ENCODE results near the gene AHR.

AHR gene

DNA sequence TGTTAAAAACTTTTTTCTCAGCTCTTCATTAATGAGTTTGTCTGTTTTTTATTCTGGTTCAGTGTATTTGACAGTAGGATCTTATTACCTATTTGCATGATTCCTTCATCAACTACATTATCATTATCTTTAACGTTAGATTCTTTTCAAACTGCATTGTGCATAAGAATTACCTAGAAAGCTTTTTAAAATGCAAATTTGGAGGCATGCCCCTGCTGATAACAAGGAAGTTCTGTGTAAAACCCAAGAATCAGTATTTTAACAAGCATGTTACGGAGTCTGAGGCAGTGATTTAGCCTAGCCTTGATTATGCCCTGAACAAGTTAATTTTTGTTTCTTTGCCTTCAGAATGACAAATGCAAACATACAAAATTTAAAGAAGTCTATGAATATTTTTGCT, 14.2 kb downstream of the AHR start:
- peak; percentile 36 for FAIRE-seq

DNA sequence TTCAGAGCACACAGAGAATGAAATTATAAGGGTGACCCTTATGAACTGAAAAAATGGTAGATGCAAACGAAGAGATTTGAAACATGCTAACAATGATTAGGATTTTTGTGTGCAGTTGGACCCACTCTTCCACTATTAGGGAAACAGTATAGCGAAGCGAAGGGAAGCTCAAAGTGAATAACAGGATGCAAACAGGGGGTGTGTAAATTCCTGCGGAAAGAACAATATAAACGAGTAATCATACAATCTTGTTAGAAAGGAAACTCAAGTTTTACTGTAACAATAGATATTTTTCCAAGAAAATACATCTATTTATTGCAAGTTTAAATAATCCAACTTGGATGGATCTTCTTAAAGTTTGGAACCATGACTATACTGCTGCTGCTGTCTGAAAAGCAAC, 14.7 kb downstream of the AHR start:
- TF ChIP-seq POLR2A (IDR thresholded peaks at IDR 0.05; ENCODE audit: low read depth, low read length): no peak
- FAIRE-seq: peak; percentile 82
- no peak for DNase-seq (ENCODE audit: insufficient read length, low spot score)

More for the DNA sequence above, 14.2 kb downstream of the AHR start:
- no peak for TF ChIP-seq POLR2A (IDR thresholded peaks at IDR 0.05; ENCODE audit: low read depth, low read length)
- no peak for DNase-seq (ENCODE audit: insufficient read length, low spot score)

GRCh38 chr7:17315974-17316373, 17.5 kb downstream of the AHR start:
- FAIRE-seq (peak; percentile 89), DNase-seq (ENCODE audit: insufficient read length, low spot score) (no peak)
- no peak for TF ChIP-seq POLR2A (IDR thresholded peaks at IDR 0.05; ENCODE audit: low read depth, low read length)

DNA sequence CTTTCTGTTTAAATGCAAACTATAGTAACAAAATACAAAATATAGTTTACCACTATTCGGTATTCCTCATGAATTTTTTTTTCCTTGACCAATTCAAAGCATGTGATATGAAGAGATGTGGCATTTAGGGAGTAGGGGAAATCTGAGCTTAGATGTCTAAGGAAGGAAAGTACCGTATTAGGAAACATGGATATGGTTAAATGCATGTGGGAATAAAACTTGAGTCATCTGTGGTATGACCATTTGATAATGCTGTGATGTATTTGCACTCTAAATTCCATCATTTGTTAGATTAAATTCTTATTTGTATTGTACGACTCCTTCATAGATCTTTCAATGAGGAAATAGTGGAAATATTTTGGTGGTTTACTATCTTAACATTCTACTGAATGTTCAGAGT, 19.7 kb downstream of the AHR start:
- no peak for TF ChIP-seq POLR2A (IDR thresholded peaks at IDR 0.05; ENCODE audit: low read depth, low read length)
- FAIRE-seq (peak; percentile 92), DNase-seq (ENCODE audit: insufficient read length, low spot score) (no peak)

DNA sequence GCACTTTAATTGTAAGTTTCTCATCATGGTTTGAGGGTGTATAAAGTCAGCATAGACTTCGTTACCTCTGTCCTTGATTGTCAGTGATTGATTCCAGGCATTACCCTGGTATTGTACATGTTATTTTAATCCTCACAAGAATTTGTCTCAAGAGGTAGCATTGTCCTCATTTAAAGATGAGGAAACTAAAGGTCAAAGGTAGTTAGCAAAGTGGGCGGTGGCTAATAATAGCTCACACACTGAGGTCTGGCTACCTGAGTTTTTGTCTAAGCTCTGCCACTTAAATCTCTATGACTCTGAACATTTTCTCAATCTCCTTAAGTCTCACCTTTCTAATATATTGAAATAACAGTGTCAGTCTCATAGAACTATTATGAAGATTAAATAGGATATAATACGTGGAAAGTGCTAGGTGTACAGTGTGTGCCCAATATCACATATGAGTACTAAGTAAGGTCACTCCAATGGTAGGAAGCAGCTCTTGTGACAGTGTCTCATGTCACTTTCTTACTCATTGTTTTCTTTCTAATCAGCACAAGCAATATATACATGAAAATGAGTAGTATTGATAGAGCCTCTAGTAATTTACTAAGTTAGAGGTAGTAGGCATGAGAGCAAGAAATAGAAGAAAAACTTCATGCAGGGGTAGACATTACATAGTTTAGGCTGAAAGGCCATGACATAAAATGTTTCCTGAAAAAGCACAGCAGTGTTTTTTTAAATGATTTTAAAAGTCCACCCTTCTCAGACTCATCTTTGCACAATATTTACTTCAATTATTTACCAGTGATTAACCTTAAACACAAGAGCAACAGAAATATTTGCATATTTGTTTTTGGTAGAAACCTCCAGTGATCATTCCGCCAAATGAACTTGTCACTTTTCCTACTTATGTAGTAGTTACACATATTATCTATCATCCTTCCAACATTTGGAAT, 21.0 kb downstream of the AHR start:
- no peak for DNase-seq (ENCODE audit: insufficient read length, low spot score)
- no peak for TF ChIP-seq POLR2A (IDR thresholded peaks at IDR 0.05; ENCODE audit: low read depth, low read length)
- FAIRE-seq: peak; percentile 90

- FAIRE-seq: no peak
- TF ChIP-seq POLR2A (IDR thresholded peaks at IDR 0.05; ENCODE audit: low read depth, low read length): no peak
- DNase-seq (ENCODE audit: insufficient read length, low spot score): no peak
Measured at GRCh38 chr7:17320102-17320497, 21.6 kb downstream of the AHR start.

- FAIRE-seq: peak; percentile 55
- no peak for TF ChIP-seq POLR2A (IDR thresholded peaks at IDR 0.05; ENCODE audit: low read depth, low read length)
- no peak for DNase-seq (ENCODE audit: insufficient read length, low spot score)
Measured at GRCh38 chr7:17320657-17321056, 22.2 kb downstream of the AHR start.

DNA sequence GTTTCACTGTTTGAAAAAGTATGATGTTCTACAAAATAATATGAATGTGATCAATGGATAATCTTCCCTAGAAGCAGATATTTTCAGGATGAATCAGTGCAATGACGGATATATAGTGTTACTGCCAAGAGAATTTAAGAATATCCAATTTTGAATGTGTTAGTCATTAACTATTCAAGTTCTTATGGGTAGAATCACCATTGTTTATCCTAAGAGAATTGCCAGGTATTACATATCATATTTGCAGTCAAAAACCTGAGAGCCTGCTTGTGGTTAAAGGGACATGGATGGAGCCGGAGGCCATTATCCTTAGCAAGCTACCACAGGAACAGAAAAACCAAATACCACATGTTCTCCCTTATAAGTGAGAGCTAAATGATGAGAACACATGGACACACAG, 26.9 kb downstream of the AHR start:
- FAIRE-seq: peak; percentile 90
- no peak for TF ChIP-seq POLR2A (IDR thresholded peaks at IDR 0.05; ENCODE audit: low read depth, low read length)

GRCh38 chr7:17326378-17326777, 27.9 kb downstream of the AHR start:
- TF ChIP-seq POLR2A (IDR thresholded peaks at IDR 0.05; ENCODE audit: low read depth, low read length): no peak
- FAIRE-seq (peak; percentile 87), DNase-seq (ENCODE audit: insufficient read length, low spot score) (no peak)

More for the DNA sequence above, 26.9 kb downstream of the AHR start:
- DNase-seq (ENCODE audit: insufficient read length, low spot score): no peak

DNA sequence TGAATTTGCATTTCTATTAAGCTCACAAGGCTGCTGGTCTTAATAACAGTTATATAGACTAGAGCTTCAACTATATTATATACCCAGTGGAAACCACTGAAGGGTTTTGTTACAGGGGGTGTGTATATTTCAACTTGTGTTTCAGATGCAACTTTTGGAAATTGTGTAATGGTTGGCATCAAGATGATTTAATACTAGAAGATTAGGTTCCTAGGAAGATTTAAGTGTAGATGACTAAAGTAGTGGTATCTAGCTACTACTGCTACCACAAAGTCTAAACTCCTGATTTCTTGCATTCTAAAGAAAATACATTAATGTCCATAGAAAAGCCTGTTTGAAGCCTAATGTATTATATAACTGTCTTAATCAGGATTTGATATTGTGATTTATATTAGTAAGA, 30.2 kb downstream of the AHR start:
- no peak for TF ChIP-seq POLR2A (IDR thresholded peaks at IDR 0.05; ENCODE audit: low read depth, low read length)
- DNase-seq (ENCODE audit: insufficient read length, low spot score) (no peak), FAIRE-seq (peak; percentile 81)

GRCh38 chr7:17329440-17329839, 31.0 kb downstream of the AHR start:
- FAIRE-seq: no peak
- no peak for TF ChIP-seq POLR2A (IDR thresholded peaks at IDR 0.05; ENCODE audit: low read depth, low read length)
- DNase-seq (ENCODE audit: insufficient read length, low spot score): no peak

DNA sequence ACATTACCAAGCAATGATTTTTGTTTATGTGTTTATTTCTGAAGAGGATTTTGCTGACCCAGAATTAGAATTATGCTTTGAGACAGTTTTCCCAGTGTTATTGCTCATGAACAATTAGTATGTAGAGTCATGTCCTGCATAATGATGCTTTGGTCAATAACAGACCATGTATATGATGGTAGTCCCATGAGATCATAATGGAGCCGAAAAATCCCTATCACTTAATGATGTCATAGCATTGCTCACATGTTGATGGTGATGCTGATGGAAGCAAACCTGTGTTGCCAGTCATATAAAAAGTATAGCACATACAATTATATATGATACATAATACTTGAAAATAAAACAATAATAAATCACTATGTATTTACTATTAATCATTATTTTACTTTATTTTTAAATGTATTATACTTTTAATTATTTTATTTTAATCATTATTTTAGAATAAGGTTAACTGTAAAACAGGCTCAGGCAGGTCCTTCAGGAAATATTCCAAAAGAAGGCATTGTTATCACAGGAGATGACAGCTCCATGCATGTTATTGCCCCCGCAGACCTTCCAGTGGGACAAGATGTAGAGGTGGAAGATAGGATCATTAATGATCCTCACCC, 33.5 kb downstream of the AHR start:
- peak; percentile 90 for FAIRE-seq

DNA sequence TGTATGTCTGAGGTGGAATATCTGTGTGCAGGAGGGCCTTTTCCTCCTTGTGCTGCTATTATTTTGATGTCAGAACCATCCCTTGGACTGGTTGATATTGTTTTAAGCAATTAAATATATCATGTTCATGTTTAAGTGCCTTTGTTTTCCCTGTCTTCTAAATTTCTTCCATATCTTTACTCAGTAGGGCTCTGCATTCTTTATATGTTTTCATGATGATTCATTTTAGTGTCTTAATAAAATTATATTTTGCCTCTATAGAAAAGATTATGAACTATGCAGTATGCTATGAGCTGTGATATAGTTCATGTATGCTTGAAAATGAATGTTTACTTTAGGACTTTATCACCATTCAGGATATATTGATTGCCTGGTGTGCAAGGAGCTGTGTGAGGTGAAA, 34.8 kb downstream of the AHR start:
- TF ChIP-seq POLR2A (IDR thresholded peaks at IDR 0.05; ENCODE audit: low read depth, low read length): no peak
- DNase-seq (ENCODE audit: insufficient read length, low spot score) (no peak), FAIRE-seq (no peak)

More for the DNA sequence above, 33.5 kb downstream of the AHR start:
- no peak for DNase-seq (ENCODE audit: insufficient read length, low spot score)
- TF ChIP-seq POLR2A (IDR thresholded peaks at IDR 0.05; ENCODE audit: low read depth, low read length): no peak

DNA sequence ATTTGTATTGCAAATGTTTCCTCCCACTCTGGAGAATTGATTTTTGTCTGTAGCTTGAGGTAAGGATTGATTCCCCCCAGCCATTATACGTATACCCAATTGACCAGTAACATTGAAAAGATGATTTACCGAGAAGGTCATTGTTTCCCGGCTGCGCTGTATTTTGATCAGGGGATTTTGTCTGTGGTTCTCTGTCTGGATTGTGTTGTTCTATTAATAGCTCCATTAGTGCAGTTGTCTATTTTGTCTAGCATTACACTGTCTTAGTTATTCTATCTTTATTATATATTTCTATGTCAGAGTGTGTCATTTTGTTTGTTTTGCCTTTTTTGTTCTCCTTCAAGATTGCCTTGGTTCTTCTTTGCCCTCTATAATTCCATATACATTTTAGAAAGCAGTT, 37.7 kb downstream of the AHR start:
- DNase-seq (ENCODE audit: insufficient read length, low spot score): no peak
- TF ChIP-seq POLR2A (IDR thresholded peaks at IDR 0.05; ENCODE audit: low read depth, low read length): no peak
- no peak for FAIRE-seq

DNA sequence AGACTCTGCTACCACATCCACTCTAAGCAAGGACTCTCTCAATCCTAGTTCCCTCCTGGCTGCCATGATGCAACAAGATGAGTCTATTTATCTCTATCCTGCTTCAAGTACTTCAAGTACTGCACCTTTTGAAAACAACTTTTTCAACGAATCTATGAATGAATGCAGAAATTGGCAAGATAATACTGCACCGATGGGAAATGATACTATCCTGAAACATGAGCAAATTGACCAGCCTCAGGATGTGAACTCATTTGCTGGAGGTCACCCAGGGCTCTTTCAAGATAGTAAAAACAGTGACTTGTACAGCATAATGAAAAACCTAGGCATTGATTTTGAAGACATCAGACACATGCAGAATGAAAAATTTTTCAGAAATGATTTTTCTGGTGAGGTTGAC, 40.7 kb downstream of the AHR start:
- DNase-seq (ENCODE audit: insufficient read length, low spot score): no peak
- FAIRE-seq: no peak
- TF ChIP-seq POLR2A (IDR thresholded peaks at IDR 0.05; ENCODE audit: low read depth, low read length): no peak
